SU-DHL-6 (cell line): ENCODE measurements around the gene IFITM1.

Experiments used
- EZH2phosphoT487 ChIP-seq: fragments of 200-600 bp; sonication (generic), shearing (Covaris generic); conservative IDR thresholded peaks from 2 replicates; pipeline ENCODE4 v1.6.1; 2018; ENCODE audit warnings: mild to moderate bottlenecking, antibody characterized with exemption, low read length, moderate library complexity, mixed read lengths
- TF ChIP-seq, protein P1 (sequence below): fragments of 200-600 bp; sonication (generic); IDR thresholded peaks from one replicate; pipeline ENCODE4 v1.5.1; 2017; ENCODE audit warnings: antibody characterized with exemption, mild to moderate bottlenecking, low read length, moderate library complexity; ENCODE audit not compliant: insufficient read depth, poor library complexity, severe bottlenecking

GRCh38 chr11:278001-278951 lies 35.6 kb upstream of the IFITM1 start, which contains the start of gene NLRP6:
- TF ChIP-seq, protein P1, sequence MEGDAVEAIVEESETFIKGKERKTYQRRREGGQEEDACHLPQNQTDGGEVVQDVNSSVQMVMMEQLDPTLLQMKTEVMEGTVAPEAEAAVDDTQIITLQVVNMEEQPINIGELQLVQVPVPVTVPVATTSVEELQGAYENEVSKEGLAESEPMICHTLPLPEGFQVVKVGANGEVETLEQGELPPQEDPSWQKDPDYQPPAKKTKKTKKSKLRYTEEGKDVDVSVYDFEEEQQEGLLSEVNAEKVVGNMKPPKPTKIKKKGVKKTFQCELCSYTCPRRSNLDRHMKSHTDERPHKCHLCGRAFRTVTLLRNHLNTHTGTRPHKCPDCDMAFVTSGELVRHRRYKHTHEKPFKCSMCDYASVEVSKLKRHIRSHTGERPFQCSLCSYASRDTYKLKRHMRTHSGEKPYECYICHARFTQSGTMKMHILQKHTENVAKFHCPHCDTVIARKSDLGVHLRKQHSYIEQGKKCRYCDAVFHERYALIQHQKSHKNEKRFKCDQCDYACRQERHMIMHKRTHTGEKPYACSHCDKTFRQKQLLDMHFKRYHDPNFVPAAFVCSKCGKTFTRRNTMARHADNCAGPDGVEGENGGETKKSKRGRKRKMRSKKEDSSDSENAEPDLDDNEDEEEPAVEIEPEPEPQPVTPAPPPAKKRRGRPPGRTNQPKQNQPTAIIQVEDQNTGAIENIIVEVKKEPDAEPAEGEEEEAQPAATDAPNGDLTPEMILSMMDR, result no peak
- TF ChIP-seq EZH2phosphoT487, result no peak
